ENCODE measurements around the gene AHCY.
"Not testable (repeated sequence)": the region's sequence is repeated elsewhere in the genome, so short reads cannot be mapped to it uniquely, and the experiment has no call there.

AHCY gene

DNA sequence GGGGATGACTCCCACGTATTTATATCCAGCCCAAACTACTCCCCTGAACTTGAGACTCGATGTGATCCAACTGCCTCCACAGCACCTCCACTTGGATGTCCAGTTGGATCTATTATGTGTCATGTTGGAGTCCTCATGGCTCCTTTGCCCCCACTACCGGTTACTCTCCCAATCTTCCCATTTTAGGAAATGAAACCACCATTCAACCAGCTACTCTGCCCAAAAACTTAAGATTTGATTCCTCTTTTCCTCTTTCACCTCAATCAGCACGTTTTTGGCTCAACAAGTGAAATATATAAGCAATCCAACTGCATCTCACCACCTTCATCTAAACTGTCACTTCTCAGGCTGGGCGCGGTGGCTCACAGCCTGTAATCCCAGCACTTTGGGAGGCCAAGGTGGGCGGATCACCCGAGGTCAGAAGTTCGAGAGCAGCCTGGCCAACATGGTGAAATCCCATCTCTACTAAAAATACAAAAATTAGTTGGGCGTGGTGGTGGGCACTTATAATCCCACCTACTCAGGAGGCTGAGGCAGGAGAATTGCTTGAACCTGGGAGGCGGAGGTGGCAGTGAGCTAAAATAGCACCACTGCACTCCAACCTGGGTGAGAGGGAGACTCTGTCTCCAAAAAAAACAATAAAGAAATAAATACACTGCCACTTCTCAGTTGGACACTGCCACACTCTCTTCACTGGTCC, 3.4 kb downstream of the AHCY start:
- no peak for DNase-seq (ENCODE audit: low read depth in 1 of 2, low spot score in 1 of 2)

DNA sequence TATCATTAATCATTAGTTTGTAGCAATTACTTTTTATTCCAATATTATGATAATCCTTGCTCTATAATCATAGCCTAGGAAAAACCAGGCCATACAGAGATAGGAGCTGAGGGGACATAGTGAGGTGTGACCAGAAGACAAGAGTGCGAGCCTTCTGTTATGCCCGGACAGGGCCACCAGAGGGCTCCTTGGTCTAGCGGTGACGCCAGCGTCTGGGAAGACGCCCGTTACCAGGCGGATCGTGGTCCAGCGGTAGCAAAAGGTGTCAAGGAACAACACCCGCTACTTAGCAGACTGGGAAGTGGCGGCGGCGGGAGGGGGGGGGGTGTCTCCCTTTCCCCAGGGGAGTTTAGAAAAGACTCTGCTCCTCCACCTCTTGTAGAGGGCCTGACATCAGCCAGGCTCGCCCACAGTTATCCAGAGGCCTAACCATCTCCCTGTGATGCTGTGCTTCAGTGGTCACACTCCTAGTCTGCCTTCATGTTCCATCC, 4.8 kb downstream of the AHCY start:
- DNase-seq (ENCODE audit: low read depth in 1 of 2, low spot score in 1 of 2): not testable (repeated sequence)

DNA sequence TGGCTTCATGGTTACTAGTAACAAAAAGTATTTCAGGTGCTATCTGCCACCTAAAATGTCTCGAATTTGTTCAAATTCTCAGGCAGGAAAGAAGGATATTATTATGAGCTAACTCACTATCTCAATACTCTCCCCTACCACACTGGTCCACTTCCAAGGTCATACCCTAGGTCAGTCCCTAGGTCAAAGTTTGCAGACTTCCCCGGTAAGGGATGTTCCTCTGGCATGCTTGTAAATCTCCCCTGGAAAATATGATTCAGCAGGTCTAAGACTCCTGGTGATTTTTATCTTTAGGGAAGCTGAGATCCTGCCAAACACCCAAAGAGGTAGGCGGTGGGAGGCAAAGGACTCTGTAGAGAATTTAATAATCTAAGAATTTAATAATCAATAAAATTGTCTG, 6.7 kb downstream of the AHCY start:
- DNase-seq (ENCODE audit: low read depth in 1 of 2, low spot score in 1 of 2): no peak

DNA sequence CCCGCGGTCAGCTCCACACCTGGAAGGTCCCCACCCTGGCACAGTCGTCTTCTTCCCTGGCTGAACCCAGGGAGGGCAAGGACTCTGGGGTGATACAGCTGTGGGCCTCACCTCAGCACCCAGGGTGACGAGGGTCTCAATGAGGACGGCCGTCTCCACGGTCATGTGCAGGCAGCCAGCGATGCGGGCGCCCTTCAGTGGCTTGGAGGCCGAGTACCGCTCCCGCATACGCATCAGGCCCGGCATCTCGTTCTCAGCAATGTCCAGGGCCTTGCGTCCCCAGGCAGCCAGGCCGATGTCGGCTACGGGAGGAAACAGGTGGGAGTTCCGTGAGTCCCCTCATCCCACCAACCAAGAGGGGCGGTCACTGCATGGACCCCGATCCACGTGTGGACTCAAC, 7.9 kb downstream of the AHCY start:
- DNase-seq (ENCODE audit: low read depth in 1 of 2, low spot score in 1 of 2): no peak

DNA sequence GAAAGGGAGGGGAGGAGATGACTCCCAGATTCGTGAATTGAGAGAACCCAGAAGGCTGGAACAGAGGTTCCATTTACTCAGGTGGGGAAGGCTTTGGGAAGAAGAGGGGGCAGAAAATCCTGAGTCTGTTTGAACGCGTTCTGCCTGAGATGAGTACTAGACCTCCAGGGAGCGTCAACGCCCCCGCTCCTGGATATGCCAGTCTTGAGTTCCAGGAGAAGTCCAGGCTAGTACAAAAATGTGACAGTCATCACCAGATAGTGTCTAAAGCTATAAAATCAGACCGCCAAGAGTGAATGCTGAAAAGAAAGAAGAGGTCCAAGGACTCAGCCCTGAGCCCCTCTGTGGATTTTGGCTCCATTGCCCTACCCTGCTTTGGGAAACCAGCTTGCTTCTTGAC, 8.6 kb downstream of the AHCY start:
- no peak for DNase-seq (ENCODE audit: low read depth in 1 of 2, low spot score in 1 of 2)

DNA sequence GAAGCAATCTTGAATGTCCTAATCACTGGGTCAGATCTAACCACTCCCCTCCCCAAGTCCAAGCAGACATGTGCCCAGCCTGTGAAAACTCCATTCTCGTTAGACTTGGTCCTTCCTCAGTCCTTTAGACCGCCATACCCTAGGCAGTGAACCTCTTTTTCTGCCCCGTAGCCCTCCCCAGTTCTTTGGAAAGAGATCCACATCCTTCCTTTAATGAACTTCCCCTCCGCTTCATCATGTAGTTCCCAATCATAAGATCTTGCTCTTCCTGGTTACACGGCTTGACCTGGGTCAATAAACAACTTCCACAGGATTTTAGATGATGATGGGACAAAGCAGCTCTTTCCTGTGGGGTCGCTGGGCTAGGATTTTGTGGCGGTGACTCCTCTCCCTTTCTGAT, 9.6 kb downstream of the AHCY start:
- no peak for DNase-seq (ENCODE audit: low read depth in 1 of 2, low spot score in 1 of 2)

DNA sequence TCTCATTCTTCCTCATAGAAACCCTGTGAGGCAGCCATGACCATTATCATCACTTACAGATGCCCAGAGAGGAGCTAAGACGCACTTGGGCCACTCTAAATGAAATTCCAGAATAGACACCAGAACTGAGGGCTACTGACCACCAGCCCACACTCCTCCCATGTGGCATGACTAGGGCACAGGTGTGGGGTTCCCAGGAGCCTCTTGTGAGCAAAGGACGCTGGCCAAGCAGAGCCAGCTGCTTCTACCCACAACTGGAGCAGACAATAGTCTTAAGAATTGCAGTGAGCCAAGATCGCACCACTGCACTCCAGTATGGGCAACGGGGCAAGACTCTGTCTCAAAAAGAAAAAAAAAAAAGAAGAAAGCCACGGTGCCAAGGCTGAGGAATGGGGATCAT, 10.0 kb downstream of the AHCY start:
- DNase-seq (ENCODE audit: low read depth in 1 of 2, low spot score in 1 of 2): no peak

DNA sequence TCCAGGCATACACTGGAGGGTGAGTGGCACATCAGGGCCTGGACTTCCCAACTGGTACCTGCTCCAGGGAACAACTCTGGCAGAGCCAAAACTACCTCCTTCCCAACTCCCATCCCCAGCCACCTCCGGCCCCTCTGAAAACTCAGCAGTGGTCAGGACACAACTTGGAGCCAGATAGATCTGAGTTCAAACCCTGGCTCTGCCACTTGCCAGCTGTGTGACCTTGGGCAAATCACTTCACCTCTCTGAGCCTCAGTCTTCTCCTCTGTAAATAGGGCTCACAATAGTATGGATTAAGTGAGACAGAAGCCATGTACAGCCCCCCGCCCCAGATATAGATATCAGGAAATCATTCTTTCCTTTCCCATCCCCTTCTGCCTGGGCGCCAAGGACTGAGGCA, 10.7 kb downstream of the AHCY start:
- DNase-seq (ENCODE audit: low read depth in 1 of 2, low spot score in 1 of 2): no peak

DNA sequence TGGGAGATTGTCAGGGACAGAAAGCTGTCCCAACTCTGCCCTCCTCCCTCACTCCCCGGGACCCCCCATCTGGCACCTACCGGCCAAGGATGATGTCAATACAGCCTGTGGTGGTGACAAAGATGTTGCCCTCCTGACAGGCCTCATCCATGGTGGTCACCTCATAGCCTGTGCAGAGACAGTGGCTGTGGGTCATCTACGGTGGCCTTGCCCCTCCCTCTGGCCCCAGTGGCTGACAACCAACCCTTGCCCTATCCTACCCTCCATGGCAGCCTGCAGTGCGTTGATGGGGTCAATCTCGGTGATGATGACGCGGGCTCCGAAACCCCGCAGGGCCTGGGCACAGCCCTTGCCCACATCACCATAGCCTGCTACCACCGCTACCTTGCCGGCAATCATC, 12.7 kb downstream of the AHCY start:
- DNase-seq (ENCODE audit: low read depth in 1 of 2, low spot score in 1 of 2): no peak

DNA sequence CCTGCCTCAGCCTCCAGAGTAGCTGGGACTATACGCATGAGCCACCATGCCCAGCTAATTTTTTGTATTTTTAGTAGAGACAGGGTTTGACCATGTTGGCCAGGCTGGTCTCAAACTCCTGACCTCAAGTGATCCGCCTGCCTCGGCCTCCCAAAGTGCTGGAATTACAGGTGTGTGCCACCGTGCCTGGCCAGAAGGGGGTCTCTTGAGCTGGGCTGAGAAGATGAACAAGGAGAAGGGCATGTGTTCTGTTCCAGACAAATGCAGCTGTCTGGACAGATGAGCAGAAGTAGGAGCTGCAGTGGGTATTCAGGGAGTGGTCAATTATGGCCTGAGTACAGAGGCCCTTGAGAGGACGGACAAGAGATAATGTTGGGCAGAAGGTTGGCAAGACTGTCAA, 15.7 kb downstream of the AHCY start:
- DNase-seq (ENCODE audit: low read depth in 1 of 2, low spot score in 1 of 2): not testable (repeated sequence)

DNA sequence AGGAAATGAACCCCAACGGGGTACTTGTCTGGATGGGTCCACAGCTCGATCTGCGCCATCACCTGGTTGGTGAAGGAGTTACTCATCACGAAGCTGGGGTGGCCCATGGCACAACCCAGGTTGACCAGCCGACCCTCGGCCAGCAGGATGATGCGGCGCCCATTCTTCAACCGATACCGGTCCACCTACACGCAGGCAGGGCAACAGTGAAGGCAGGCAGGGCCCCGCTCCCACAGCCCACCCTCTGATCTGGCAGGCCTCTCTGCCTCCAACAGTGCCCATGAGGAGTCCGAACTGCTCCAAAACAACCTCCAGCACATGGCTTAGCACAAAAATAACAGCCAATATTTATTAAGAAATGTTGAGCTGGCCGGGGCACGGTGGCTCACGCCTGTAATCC, 17.7 kb downstream of the AHCY start:
- no peak for DNase-seq (ENCODE audit: low read depth in 1 of 2, low spot score in 1 of 2)

DNA sequence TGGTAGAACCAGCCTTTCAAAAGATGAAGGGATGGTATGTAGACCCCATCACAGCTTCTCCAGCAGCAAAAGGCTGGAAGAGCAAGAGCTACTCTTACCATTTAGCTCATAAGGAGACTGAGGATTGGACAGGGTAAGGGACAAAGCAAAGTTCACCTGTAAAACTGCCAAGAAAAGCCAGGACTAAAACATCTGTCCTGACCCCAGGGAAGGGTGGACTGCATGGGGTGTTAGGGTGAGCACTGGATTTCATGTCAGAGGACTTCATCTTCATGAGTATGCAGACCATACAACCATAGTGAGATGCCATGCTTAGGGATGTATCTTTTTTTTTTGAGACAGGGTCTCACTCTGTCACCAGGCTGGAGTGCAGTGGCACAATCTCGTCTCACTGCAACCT, 19.3 kb downstream of the AHCY start:
- no peak for DNase-seq (ENCODE audit: low read depth in 1 of 2, low spot score in 1 of 2)

DNA sequence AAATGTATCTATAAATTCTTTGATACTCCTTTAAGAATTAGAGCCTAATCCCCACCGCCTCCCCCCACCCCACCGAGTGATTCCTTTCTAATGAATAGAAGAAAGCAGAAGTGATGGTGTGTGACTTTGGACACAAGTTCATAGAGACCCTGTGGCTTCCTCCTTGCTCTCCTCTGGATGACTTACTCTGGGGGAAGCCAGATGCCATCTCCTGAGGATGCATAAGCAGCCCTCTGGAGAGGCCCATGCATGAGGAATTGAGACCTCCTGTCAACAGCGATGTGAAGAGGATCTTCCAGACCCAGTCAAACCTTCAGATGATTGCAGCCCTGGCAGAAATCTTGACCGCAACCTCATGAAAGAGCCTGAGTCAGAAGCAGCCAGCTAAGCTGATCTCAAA, 21.1 kb downstream of the AHCY start:
- no peak for DNase-seq (ENCODE audit: low read depth in 1 of 2, low spot score in 1 of 2)

DNA sequence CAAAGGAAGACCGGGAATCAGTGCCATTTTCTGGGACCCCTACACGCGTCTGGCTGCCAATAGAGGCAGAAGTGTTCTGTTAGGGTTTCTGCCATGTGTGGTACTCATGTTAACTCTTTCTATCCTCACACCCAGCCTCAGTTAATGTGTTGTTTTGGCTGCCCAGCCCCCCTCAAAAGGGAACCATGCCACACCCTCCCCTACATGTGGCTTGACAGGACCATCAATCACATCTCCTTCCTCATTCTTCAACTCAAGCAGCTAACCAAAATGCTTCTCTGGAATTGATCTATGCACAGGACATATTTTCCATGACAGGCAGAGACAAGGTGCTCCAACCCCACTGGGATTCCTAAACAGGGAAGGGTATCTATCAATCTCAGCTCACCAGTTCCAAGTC, 22.0 kb downstream of the AHCY start:
- DNase-seq (ENCODE audit: low read depth in 1 of 2, low spot score in 1 of 2): no peak

DNA sequence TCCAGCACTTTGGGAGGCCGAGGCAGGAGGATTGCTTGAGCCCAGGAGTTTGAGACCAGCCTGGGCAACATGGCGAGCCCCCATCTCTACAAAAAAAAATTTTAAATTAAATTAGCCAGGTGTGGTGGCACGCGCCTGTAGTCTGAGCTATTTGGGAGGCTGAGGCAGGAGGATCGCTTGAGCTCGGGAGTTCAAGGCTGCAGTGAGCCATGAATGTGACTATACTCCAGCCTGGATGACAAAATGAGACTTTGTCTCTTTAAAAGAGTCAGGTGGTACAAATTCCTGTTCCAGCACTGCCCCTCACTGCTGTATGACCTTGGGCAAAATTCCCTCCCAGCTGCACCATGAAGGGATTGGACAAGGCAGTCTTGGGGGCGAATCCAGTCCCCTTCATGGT, 28.5 kb downstream of the AHCY start:
- no peak for DNase-seq (ENCODE audit: low read depth in 1 of 2, low spot score in 1 of 2)

DNA sequence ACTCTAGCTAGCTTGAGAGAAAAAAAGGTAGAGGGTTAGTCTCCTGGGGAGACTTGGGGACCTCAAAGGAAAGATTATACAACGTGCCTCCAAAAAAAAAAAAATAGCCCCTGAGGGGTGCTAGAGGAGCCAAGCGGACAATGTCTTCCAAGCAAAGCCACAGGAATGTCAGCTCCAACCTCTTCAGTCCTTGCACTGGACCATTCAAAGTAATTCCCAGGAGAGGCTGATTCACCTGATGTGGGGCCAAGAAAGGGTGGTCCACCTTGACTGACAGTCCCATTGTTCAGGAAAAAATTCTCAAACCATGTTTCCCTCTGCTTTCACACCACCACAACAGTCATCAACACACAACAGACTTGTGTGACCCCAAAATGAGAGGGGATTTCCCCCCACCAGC, 31.2 kb downstream of the AHCY start:
- DNase-seq (ENCODE audit: low read depth in 1 of 2, low spot score in 1 of 2): no peak

DNA sequence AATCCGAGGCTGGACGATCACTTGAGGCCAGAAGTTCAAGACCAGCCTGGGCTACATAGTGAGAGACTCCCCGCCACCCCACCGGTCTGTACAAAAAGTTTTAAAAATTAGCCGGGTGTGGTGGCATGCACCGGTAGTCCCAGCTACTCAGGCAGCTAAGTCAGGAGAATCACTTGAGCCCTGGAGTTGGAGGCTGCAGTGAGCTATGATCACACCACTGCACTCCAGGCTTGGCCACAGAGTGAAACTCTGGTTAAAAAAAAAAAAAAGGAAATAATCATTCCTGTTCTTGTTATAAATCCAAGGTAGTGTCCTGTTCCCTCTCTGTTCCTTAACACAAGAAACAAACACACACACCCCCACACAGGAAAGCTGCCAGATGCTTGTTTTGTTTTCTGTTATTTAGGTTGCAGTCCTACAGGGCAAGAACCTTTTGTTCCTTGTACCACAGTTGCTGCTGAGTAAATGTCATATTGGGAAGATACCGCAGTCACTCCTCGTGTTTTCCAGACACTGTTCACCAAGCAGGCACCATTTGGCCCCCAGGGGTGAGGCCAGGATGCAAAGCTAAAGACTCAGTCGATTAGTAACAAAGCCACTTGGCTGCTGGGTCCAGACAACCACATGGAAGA, 33.0 kb downstream of the AHCY start:
- no peak for DNase-seq (ENCODE audit: low read depth in 1 of 2, low spot score in 1 of 2)

DNA sequence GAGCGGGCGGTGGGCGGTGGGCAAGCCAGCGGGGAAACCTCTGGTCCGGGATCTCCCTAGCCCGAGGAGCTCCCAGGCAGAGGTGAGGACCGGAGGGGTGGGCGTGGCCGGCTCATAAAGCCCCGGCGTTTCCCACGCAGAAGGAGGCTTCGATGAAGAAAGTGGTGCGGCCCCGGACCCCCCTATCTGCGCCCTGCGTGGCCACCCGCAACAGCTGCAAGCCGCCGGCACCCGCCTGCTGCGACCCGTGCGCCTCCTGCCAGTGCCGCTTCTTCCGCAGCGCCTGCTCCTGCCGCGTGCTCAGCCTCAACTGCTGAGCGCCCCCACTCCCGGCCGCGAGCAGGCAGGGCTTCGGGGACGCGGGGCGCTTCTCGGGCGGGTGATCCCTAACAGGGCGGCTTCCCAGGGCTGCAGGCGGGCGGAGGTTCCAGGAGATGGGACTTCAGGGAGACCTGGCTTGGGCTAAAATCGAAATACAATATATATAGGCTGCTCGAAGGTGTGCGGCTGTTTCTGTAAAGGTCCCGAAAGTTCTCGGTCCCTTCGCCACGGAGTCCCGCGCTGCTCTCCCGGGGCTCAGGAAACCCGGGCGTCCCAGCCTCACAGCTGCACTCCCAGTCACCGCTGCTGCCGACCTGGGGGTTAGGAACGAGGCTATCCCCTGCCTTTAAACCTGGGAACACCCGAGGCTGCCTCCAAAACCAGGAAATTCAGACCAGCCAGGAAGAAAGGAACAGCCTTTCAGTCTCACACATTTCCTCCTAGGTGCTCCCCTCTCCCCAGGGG, 34.1 kb downstream of the AHCY start:
- DNase-seq (ENCODE audit: low read depth in 1 of 2, low spot score in 1 of 2): no peak

DNA sequence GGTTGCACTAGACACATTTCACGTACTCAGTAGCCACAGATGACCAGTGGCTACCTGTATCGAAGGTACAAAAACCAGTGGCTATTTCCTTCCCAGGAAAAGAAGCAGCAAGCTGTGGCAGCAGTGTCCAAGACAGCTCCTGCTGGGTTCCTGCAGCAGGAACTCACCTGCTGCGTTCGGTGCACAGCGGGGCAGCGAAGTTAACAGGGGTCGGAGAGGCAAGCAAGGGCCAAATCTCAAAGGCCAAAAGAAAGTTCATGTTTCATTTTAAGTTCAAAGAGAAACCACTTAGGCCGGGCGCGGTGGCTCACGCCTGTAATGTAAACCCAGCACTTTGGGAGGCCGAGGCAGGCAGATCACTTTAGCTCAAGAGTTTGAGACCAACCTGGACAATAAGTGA, 35.0 kb downstream of the AHCY start:
- DNase-seq (ENCODE audit: low read depth in 1 of 2, low spot score in 1 of 2): no peak

DNA sequence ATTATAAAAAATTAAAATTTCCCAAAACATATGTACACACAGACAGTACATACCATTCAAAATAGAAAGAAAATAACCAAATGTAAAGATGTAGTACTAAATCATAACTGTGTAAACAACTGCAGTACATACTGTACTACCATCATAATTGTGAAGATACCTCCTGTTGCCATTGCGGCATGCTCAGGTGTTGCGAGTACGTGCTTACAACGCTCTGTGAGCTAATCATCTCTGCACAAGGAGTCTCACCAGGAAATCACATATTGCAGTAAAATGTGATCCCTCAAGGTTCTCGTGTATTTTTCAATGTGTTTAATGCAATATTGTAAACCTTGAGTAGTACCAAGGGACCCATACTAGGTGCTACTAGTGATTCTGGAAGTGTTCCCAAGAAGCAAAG, 39.0 kb downstream of the AHCY start:
- DNase-seq (ENCODE audit: low read depth in 1 of 2, low spot score in 1 of 2): no peak

DNA sequence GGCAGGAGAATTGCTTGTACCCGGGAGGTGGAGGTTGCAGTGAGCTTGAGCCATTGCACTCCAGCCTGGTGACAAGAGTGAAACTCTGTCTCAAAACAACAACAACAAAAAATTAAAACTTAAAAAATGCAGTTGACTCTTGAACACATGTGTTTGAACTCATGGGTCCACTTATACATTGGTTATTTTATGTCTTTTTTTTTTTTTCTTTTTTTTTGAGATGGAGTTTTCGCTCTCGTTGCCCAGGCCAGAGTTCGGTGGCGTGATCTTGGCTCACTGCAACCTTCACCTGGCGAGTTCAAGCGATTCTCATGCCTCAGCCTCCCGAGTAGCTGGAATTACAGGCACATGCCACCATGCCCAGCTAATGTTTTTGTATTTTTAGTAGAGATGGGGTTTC, 39.7 kb downstream of the AHCY start:
- not testable (repeated sequence) for DNase-seq (ENCODE audit: low read depth in 1 of 2, low spot score in 1 of 2)
